A549 (cell line): ENCODE data around the gene HOXB1.

Source experiments
- CHD2 ChIP-seq: fragments of 150-350 bp; IDR thresholded peaks from 2 replicates; pipeline ENCODE4 v1.6.1; 2014; ENCODE audit warnings: low read length; ENCODE audit not compliant: partially characterized antibody
- CHD4 ChIP-seq: fragments of 200-600 bp; sonication (generic); IDR thresholded peaks from 2 replicates; pipeline ENCODE4 v1.6.1; 2016; ENCODE audit warnings: antibody characterized with exemption, mild to moderate bottlenecking, borderline replicate concordance
- CTCF ChIP-seq: fragments of >200 bp; sonication (Bioruptor Twin); formaldehyde crosslinking; IDR thresholded peaks from 3 replicates; pipeline ENCODE4 v1.5.1; 2016
- EP300 ChIP-seq, 2 experiments: fragments of >200 bp; sonication (Bioruptor Twin); formaldehyde crosslinking; IDR thresholded peaks; 2 replicates in 1 of 2; 3 replicates in 1 of 2; pipeline ENCODE4 v1.6.1; 2016 to 2017
- HDAC2 ChIP-seq: fragments of 200-600 bp; sonication (generic); IDR thresholded peaks from 2 replicates; pipeline ENCODE4 v1.6.1; 2016
- HMGXB4 ChIP-seq: fragments of 250-450 bp; sonication (Bioruptor Pico); IDR thresholded peaks from 2 replicates; pipeline ENCODE4 v1.5.0; 2021; ENCODE audit warnings: mild to moderate bottlenecking, moderate library complexity, borderline replicate concordance
- MAZ ChIP-seq: fragments of 150-350 bp; IDR thresholded peaks from 2 replicates; pipeline ENCODE4 v1.6.1; 2014; ENCODE audit warnings: antibody characterized with exemption, low read depth, low read length, borderline replicate concordance
- POLR2A ChIP-seq: IDR thresholded peaks from 2 replicates; pipeline ENCODE4 v1.6.1; 2012; ENCODE audit warnings: mild to moderate bottlenecking, low read length
- RAD21 ChIP-seq, 2 experiments: fragments of >200 bp in 1 of 2; sonication (Bioruptor Twin) in 1 of 2; formaldehyde crosslinking in 1 of 2; IDR thresholded peaks in 1 of 2; conservative IDR thresholded peaks in 1 of 2; 2 replicates in 1 of 2; 3 replicates in 1 of 2; pipeline ENCODE4 v1.6.1; 2012 to 2018; ENCODE audit warnings: inconsistent platforms in 1 of 2
- RFX5 ChIP-seq: fragments of 450-650 bp; IDR thresholded peaks from 2 replicates; pipeline ENCODE4 v1.7.1; 2014; ENCODE audit warnings: antibody characterized with exemption, mild to moderate bottlenecking, moderate library complexity
- RNF2 ChIP-seq: fragments of 200-600 bp; sonication (generic); IDR thresholded peaks from 2 replicates; pipeline ENCODE4 v1.6.1; 2016; ENCODE audit warnings: low read depth, mild to moderate bottlenecking, antibody characterized with exemption, moderate library complexity, borderline replicate concordance
- SMC3 ChIP-seq: fragments of >200 bp; sonication (Bioruptor Twin); formaldehyde crosslinking; IDR thresholded peaks from 3 replicates; pipeline ENCODE4 v1.6.1; 2018; ENCODE audit warnings: inconsistent platforms
- TP53 ChIP-seq: fragments of 250-450 bp; sonication (Bioruptor Pico); IDR thresholded peaks from 2 replicates; pipeline ENCODE4 v1.5.0; 2021; ENCODE audit warnings: mild to moderate bottlenecking, moderate library complexity

- TF ChIP-seq CTCF (no peak), EP300 (IDR thresholded peaks at IDR 0.05) (no peak), RAD21 (conservative IDR thresholded peaks at IDR 0.05 in 1 of 2, IDR thresholded peaks at IDR 0.05 in 1 of 2) (no peak), TP53 (CRISPR knock-in tag) (no peak), CHD2 (no peak), RFX5 (no peak), RNF2 (no peak), CHD4 (no peak), SMC3 (no peak), HMGXB4 (CRISPR knock-in tag) (no peak), HDAC2 (no peak), POLR2A (no peak), MAZ (no peak)
Observed at GRCh38 chr17:48527547-48527932, 3.3 kb downstream of the HOXB1 start.
